ENCODE results near the gene ABCC4.

DNA sequence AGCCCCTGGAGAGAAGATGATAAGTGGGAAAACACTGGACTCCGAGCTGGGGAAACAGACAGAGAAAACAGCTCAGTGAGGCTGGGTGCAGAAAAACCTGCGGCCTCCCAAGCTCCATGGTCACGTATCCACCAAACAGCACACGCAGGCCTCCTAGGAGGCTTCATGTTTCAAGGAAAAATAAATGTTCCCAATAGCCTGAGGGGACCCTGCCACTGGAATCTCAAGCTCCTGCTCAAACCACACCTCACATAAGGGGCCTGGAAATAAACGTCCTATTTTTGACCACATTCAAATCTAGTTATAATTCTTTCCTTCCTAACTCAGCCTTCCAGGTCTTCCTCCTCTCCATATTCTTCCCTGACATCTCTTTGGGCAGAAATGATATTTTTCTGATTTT lies 225.7 kb downstream of the ABCC4 start:
- TF ChIP-seq, protein P1, sequence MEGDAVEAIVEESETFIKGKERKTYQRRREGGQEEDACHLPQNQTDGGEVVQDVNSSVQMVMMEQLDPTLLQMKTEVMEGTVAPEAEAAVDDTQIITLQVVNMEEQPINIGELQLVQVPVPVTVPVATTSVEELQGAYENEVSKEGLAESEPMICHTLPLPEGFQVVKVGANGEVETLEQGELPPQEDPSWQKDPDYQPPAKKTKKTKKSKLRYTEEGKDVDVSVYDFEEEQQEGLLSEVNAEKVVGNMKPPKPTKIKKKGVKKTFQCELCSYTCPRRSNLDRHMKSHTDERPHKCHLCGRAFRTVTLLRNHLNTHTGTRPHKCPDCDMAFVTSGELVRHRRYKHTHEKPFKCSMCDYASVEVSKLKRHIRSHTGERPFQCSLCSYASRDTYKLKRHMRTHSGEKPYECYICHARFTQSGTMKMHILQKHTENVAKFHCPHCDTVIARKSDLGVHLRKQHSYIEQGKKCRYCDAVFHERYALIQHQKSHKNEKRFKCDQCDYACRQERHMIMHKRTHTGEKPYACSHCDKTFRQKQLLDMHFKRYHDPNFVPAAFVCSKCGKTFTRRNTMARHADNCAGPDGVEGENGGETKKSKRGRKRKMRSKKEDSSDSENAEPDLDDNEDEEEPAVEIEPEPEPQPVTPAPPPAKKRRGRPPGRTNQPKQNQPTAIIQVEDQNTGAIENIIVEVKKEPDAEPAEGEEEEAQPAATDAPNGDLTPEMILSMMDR (IDR thresholded peaks at IDR 0.05), result no peak
- TF ChIP-seq EP300 (IDR thresholded peaks at IDR 0.05) (no peak), POLR2A (IDR thresholded peaks at IDR 0.05) (no peak)
